NCI-H2081 treated with DMSO at 0.1 percent for 48 hours (cell line): ENCODE results near the gene OMG.
A peak's percentile ranks its signal among the peaks of the same experiment; 100 is the strongest.
"Not testable (repeated sequence)": the region's sequence is repeated elsewhere in the genome, so short reads cannot be mapped to it uniquely, and the experiment has no call there.

Experiments used
- DNase-seq: peaks from one replicate; lab custom pipeline; 2025; lab: John Stamatoyannopoulos, UW

Gene OMG

DNA sequence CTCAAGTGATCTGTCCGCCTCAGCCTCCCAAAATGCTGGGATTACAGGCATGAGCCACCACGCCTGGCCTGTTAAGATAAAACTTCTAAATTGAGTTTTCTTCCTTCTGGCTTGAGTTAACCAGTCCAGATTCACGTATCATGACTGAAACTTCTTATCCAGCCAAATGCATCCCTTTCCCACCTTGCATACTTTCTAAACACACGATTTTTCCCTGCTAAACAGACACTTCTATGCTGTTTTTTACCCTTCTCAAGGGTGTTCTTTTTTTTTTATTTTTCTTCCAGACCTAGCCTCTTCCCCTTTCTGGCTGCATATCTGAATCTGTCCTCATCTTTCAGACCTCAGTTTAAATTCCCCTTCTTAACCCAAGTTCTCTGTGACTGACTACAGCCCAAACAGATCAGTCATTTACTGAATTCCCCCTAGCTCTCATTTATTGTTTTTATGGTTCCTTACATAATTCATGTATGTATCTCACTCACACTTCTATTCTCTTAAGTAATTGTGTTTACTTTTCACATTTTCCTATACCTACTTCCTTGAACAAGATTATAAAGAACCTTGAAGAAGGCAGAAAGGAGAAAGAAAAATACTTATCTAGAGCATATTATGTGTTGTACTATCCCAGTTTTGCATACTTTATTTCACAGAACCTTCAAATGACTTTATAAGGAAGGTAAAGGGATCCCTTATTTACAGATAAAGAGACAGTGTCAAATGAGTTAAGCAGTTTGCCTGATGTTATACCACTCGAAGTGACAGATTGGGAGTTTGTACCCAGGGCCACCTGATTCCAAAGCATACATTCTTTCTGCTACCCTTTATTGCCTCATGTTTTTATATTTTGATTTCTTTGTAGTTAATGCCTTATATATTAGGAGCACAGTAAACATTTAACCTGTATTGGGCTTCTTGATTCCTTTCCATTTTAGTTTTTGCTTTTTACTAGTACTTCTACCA lies 11.6 kb upstream of the OMG start:
- no peak for DNase-seq

DNA sequence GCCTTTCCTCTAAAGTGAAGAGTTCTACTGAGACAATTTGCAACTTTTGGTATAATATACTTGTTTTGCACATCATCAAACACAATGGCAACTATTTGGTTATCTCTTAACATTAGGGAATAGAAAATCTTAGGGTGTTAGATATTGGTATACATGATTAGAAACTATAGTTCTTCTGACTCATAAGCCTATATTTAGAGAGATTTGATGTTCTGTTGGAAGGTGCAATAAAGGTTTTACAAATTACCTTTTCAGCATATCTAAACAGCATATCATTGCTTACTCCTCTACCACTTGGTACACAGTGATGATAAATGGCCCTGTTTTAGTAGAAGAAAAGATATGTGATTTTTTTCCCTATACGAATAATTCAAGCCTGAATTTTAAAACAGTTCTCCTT lies 10.6 kb upstream of the OMG start:
- DNase-seq = no peak

DNA sequence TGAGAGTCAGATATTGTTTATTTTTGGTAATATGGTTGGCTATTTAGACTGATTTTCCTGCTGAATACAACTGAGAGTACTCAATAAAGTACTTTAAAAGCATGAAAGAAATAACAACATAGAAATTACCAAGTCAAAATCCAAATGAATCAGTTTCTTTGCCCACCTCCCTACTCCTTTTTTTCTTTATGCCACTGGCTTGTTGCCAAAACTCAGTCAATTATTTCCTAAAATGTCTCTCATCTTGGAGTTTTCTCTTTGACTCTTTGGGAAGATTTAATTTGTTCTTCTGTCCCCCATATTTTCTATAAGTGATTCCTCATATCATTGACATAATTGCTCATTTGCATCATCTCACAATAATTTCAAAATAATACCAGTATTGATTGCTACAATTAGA lies 2.6 kb upstream of the OMG start:
- DNase-seq = no peak

GRCh38 chr17:31296142-31296541 lies 897 bp downstream of the OMG start:
- DNase-seq = no peak

DNA sequence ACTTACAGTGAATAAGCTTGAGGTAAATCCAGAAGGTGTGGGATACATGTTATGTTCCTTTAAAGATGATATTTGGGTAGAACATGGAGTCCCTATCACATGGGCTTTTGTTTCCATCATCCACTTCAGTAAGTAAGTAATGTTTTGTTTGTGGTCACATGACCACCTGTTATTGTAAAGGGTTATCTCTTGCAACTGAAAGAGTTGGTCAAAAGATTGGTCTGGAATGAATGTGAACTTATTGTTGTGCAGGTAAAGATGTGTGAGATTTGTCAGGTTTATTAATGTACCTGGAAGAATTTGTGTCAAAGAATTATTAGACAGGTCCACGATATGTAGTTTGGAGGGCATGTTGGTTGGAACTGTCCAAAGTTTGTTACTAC lies 1.6 kb downstream of the OMG start:
- DNase-seq = no peak

DNA sequence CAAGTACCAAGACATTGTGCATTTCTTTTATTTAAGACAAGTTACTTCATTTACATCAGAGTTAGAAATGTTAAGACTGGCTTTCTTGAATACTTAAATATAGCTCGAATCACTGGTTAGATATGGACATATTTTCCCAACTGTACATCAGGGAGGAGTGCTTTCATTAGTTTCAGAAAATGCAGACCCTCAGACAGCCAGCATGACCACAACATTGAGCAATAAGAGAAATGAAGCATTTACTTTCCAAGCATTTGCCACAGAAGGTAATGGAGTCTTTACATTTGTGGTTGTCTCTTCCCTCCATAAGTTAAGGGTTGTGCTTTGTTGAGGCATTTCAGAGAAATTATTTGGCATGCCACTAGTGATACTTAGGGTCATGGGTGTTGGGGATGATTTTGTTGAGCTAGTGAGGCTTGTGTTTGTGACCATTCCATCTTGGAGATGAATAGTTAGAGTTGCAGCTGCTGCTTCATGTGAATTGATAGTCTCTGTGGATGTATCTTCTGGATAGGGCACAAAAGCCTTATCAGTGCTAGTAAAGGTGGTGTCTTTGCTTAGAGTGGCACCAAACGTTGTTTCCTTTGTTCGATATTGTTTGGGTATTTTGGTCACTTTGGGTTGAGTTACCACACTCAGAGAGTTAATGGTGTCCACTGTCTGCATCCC lies 2.1 kb downstream of the OMG start:
- no peak for DNase-seq

GRCh38 chr17:31294231-31294630 lies 2.8 kb downstream of the OMG start:
- DNase-seq = no peak

GRCh38 chr17:31293581-31293980 lies 3.5 kb downstream of the OMG start:
- no peak for DNase-seq

DNA sequence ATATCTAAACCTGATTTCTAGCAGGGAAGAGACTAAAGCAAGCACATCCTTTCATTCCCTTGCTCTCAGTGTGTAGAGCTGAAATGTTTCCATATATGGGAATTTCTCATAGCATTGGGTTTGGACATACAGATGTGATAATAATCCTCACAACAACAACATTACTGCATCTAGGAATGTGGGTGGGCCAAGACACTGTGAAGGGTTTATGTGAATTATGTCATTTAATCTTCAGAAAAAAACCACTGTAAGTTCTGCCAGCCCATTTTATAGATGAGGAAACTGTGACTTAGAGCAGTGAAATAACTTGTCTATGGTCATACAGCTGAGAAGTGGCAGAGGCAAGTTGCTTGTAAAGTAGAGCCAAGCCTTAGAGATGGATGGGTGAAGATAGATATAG lies 5.2 kb downstream of the OMG start:
- DNase-seq = no peak

DNA sequence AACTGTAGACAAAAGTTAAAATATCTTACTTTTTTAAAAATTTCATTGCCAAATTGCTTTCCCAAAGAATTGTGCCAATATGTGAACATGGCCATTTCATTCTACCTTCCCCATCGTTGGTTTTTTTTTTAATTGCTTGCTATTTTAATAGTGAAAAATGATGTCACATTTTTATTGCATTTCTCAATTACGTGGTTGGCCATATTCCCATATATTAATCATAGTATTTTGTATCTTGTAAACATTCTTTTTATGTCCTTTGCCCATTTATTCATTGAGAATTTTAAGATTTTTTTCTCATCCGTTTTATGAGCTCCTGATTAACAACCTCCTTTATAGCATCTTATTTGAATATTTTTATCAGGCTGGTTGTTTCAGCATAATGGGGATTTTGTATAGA lies 7.2 kb downstream of the OMG start:
- DNase-seq = no peak

GRCh38 chr17:31287932-31288331 lies 9.1 kb downstream of the OMG start:
- DNase-seq = not testable (repeated sequence)

GRCh38 chr17:31286587-31286986 lies 10.5 kb downstream of the OMG start:
- DNase-seq = no peak

DNA sequence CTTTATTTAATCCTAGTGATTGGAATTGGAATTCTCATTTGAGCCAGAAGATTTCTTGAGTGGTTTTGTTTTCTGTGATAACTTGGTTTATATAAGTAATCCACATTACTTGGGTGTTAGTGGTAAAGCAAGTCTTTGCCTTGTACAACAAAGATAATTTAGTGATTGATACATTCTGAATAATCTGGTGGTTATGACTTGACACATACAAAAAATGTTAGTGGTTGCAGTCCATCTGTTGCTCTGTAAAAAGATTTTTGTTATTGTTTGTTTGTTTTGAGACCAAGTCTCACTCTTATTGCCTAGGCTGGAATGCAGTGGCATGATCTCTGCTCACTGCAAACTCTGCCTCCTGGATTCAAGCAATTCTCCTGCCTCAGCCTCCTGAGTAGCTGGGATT lies 13.2 kb downstream of the OMG start:
- no peak for DNase-seq

- DNase-seq = no peak
These were observed 16.0 kb downstream of the OMG start for GRCh38 chr17:31281061-31281460.

DNA sequence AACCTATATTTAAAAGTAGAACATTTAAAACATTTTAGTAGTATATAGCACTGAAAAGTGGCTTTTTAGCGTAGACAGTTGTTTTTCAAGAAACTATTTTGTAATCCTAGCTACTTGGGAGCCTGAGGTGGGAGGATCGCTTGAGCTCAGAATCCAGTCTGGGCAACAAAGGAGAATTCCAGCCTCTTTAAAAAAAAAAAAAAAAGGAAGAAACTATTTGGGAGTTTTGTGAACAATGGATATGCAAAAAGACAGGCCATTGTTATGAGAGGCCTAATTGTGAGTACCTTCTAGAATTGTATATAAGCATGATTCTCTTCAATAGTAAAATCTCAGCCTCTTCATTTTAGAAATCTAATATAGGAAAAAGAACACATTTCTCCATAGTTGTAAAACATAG lies 17.6 kb downstream of the OMG start:
- no peak for DNase-seq

DNA sequence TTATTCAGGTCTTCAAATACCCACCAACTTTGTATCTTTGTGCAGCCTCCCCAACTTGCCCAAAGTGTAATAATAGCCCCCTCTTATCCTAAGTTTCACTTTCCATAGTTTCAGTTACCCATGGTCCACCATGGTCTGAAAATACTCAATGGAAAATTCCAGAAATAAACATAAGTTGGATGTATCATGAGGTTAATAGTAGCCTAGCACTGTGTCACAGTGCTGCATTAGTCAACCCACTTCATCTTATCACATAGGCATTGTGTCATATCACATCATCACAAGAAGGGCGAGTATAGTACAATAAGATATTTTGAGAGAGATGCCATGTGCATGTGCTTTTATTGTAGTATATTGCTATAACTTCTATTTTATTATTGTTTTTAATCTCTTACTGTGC lies 21.9 kb downstream of the OMG start:
- no peak for DNase-seq

DNA sequence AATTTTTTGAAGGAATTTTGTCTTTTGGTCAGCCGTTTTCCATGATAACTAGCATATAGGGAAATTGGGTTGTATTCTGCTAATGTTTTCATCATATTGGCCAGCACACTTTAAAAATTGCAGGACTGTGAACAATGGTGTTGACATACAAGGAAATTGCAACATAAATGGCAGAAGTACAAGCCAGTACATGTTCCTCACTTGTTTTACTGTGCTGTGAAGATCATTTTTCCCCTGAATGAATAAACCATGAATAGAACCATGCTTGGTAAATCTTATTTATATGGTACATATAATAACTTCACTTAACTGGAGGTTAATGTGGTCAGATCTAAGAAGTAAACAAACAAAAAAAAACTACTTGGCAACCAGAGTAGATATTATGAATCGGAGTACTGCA lies 22.8 kb downstream of the OMG start:
- DNase-seq = peak; percentile 3

DNA sequence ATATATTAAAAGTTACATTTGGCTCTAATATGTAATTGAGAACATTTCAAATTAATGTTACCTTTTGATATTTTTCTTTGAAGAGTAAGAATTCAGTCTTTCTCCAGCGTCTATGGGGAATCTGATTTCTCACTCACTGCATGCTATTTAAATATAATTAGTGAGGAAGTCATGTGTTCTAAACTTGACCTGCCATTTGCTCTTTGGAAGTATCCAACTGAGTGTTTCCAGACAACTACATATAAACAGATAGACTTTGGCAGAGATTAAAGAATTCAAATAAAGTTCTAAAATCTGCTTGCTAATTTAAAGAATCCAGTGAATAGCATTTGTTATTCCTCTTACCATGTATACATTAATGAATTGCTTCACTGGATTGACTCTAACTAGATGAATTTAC lies 23.5 kb downstream of the OMG start:
- DNase-seq = no peak

DNA sequence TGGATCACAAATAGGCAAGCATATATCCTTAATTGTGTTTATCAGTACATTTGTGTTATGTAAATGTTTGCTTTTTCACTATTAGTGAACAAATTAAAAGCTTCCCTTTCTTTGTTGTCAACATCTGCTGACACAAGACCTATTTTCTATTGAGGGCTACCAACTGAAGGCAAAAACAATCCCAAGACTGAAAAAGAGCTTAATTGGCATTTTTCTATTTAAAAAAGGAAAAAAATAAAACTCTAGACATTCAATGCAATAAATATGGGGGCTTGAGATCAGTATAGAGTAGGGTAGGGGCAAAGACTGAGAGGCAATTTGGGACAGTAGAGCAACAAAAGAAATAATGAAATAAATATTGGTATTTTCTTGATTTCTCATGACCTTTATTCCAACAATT lies 24.2 kb downstream of the OMG start:
- DNase-seq = no peak

- DNase-seq = no peak
These were observed 24.8 kb downstream of the OMG start for GRCh38 chr17:31272236-31272635.

DNA sequence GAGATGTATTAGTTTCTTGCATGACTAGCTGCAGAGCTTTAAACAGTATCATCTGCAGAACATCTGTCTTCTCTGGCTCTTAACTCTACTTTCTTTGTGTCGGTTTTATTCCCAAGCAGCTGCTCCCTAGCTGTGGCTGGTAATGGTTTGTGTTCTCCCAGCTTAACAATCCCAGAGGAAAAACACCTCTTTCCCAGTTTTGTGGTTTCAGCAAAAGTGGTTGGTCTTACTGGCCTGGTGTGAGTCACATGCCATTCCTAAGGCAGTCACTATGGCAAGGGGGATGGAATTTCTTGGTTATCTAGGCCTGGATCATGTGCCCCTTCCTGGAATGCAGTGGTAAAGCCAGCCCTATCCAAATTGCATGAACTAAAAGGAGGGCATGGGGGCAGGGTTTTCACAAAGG lies 27.5 kb downstream of the OMG start:
- DNase-seq = no peak

DNA sequence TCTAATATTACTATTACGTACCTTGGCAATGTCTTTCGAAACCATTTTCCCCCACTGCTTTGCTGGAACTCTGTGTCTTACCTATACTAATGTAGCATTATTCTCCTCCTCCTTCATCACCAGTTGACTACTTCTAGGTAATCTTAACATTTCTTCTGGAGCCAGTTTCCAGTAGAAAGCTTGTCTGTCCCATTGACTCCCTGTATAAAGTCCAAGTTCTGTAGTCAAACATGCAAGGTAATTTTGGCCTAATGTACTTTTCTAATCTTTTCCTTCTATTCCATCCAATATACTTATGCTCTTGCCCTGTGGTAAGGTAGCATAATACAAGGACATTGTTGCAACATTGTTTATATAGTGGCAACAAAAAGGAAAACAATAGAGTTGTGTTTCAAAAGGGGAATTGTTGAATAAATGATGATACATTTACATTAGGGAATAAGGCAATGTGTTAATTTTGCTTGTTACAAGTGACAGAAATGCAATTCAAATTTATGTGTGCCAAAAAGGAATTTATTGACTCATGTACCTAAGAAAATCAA lies 27.9 kb downstream of the OMG start:
- no peak for DNase-seq

GRCh38 chr17:31266042-31266441 lies 31.0 kb downstream of the OMG start:
- DNase-seq = no peak
